B cell (primary cell): ENCODE measurements around the gene VWA5B1. TPM values are rescaled to one million over a fixed set of nuclear protein-coding genes. Genes with fewer than 3 reads are reported as not detected.

Source experiments
- ATAC-seq: fragments of 200-7000 bp; cut with Tn5 transposase; one replicate; pipeline ENCODE4 v1.10.0; 2021; ENCODE audit warnings: low read depth, mild to moderate bottlenecking, moderate number of reproducible peaks, moderate library complexity
- CTCF ChIA-PET: fragments of 350-600 bp; sonication (Branson Sonifier 250); formaldehyde crosslinking; loops from one replicate; lab custom pipeline; 2021; ENCODE audit warnings: antibody characterized with exemption, inconsistent platforms; lab: Charles Lee
- POLR2A ChIA-PET: fragments of 350-600 bp; sonication (Branson Sonifier 250); formaldehyde crosslinking; loops from one replicate; lab custom pipeline; 2021; ENCODE audit warnings: antibody characterized with exemption; lab: Charles Lee
- DNase-seq: peaks from one replicate; pipeline ENCODE4 v3.0.0; 2013
- H2AFZ ChIP-seq: 2 replicates; pipeline ENCODE4 v1.6.1; 2012; ENCODE audit warnings: mild to moderate bottlenecking, low read depth, low read length; ENCODE audit not compliant: insufficient read depth, poor library complexity, severe bottlenecking
- H3K27ac ChIP-seq, 2 donors: 1 replicate in 1 of 2; 2 replicates in 1 of 2; pipeline ENCODE4 v1.5.1; 2012 to 2013; ENCODE audit warnings: low read length in 2 of 2, mild to moderate bottlenecking in 2 of 2, moderate library complexity in 1 of 2
- H3K27me3 ChIP-seq, 4 experiments: fragments of 200-600 bp in 1 of 4; sonication (generic) in 1 of 4; replicated peaks in 1 of 4; 1 replicate in 2 of 4; 2 replicates in 2 of 4; pipeline versions ENCODE4 v1.6.1 to v1.7.0; 2013 to 2016; ENCODE audit warnings: low read length in 3 of 4, mild to moderate bottlenecking in 2 of 4, mixed read lengths in 1 of 4, moderate library complexity in 1 of 4; ENCODE audit not compliant: insufficient read depth in 4 of 4, control insufficient read depth in 3 of 4; ENCODE audit errors: control extremely low read depth in 1 of 4
- H3K36me3 ChIP-seq, 2 experiments: replicated peaks in 1 of 2; 1 replicate in 1 of 2; 2 replicates in 1 of 2; pipeline versions ENCODE4 v1.6.1 to v1.7.1; 2013; ENCODE audit warnings: low read length in 1 of 2; ENCODE audit not compliant: insufficient read depth in 2 of 2, control insufficient read depth in 1 of 2; ENCODE audit errors: control extremely low read depth in 1 of 2, extremely low read depth in 1 of 2
- H3K4me1 ChIP-seq, 2 donors: fragments of 200-600 bp in 1 of 2; sonication (generic) in 1 of 2; 1 replicate in 1 of 2; 2 replicates in 1 of 2; pipeline versions ENCODE4 v1.5.1 to v1.6.1; 2013 to 2017; ENCODE audit warnings: low read length in 2 of 2; ENCODE audit not compliant: control insufficient read depth in 2 of 2, insufficient read depth in 2 of 2
- H3K4me2 ChIP-seq: replicated peaks from 2 replicates; pipeline ENCODE3; 2012; ENCODE audit warnings: mild to moderate bottlenecking, low read depth, low read length; ENCODE audit not compliant: poor library complexity, severe bottlenecking
- H3K4me3 ChIP-seq, 5 experiments: fragments of 200-600 bp in 1 of 5; sonication (generic) in 1 of 5; 1 replicate in 3 of 5; 2 replicates in 2 of 5; pipeline versions ENCODE4 v1.5.1 to v1.7.0; 2011 to 2016; ENCODE audit warnings: low read length in 4 of 5, mild to moderate bottlenecking in 4 of 5, low read depth in 2 of 5, control low read depth in 1 of 5, moderate library complexity in 1 of 5; ENCODE audit not compliant: insufficient read depth in 1 of 5; ENCODE audit errors: control extremely low read depth in 1 of 5, extremely low read depth in 1 of 5
- H3K79me2 ChIP-seq: fragments of 200-600 bp; sonication (generic); one replicate; pipeline ENCODE4 v1.6.0; 2016; ENCODE audit warnings: low read length; ENCODE audit not compliant: control insufficient read depth, insufficient read depth
- H3K9ac ChIP-seq: fragments of 200-600 bp; sonication (generic); 2 replicates; pipeline ENCODE4 v1.6.1; 2017; ENCODE audit warnings: mild to moderate bottlenecking, low read length, moderate library complexity
- H3K9me3 ChIP-seq, 3 donors: one replicate each; pipeline versions ENCODE4 v1.6.1 to v1.7.1; 2013; ENCODE audit warnings: low read length in 2 of 3; ENCODE audit not compliant: control insufficient read depth in 2 of 3, insufficient read depth in 1 of 3; ENCODE audit errors: control extremely low read depth in 1 of 3
- H4K20me1 ChIP-seq: 2 replicates; pipeline ENCODE4 v1.6.0; 2012; ENCODE audit warnings: mild to moderate bottlenecking, low read length; ENCODE audit not compliant: insufficient read depth, control insufficient read depth, poor library complexity, severe bottlenecking
- H3K27ac Mint-ChIP-seq: one replicate; pipeline ENCODE4 v1.8.0; 2021; ENCODE audit warnings: mixed read lengths
- H3K27me3 Mint-ChIP-seq: one replicate; pipeline ENCODE4 v1.8.0; 2021; ENCODE audit warnings: mixed read lengths
- H3K4me1 Mint-ChIP-seq: one replicate; pipeline ENCODE4 v1.8.0; 2021; ENCODE audit warnings: mixed read lengths
- H3K4me3 Mint-ChIP-seq: one replicate; pipeline ENCODE4 v1.8.0; 2021; ENCODE audit warnings: mixed read lengths
- H3K9me3 Mint-ChIP-seq: one replicate; pipeline ENCODE4 v1.8.0; 2022; ENCODE audit warnings: mixed read lengths; ENCODE audit not compliant: insufficient read depth
- EZH2 ChIP-seq: IDR thresholded peaks from 2 replicates; pipeline ENCODE4 v1.6.1; 2012; ENCODE audit warnings: borderline replicate concordance, low read depth, mild to moderate bottlenecking, moderate library complexity, low read length; ENCODE audit not compliant: insufficient read depth, poor library complexity, severe bottlenecking
- WGBS: methylation state at CpG from one replicate; pipeline ENCODE4 v1.1.5; 2013; ENCODE audit warnings: missing lambda C conversion rate; ENCODE audit not compliant: insufficient coverage; 5-methylcytosine and 5-hydroxymethylcytosine counted together
- intact Hi-C: fragments of 100-400 bp; cut with micrococcal nuclease; formaldehyde crosslinking; loops from one replicate; pipeline ENCODE4 v1.10.0; 2022
- polyA plus RNA-seq: library from polyadenylated mRNA; depleted of rRNA; stranded (reverse); fragments of >200 nt; gene quantifications from 2 replicates; pipeline ENCODE4 v1.2.3, GENCODE V29; 2012
- total RNA-seq, 2 donors: library from RNA; stranded (reverse); fragments of 120-200 nt in 1 of 2; gene quantifications; 1 replicate in 1 of 2; 2 replicates in 1 of 2; pipeline versions ENCODE4 v1.2.3 to v1.2.4, GENCODE V29; 2013 to 2022
- TF ChIP-seq, protein P1 (sequence below): fragments of 200-600 bp; IDR thresholded peaks from one replicate; pipeline ENCODE4 v1.8.0; 2022; ENCODE audit warnings: antibody characterized with exemption, mild to moderate bottlenecking

VWA5B1 gene
- total and polyA plus RNA-seq, 2 donors (not counting 1 experiment from before 2014, with no cell fraction given) = not detected

DNA sequence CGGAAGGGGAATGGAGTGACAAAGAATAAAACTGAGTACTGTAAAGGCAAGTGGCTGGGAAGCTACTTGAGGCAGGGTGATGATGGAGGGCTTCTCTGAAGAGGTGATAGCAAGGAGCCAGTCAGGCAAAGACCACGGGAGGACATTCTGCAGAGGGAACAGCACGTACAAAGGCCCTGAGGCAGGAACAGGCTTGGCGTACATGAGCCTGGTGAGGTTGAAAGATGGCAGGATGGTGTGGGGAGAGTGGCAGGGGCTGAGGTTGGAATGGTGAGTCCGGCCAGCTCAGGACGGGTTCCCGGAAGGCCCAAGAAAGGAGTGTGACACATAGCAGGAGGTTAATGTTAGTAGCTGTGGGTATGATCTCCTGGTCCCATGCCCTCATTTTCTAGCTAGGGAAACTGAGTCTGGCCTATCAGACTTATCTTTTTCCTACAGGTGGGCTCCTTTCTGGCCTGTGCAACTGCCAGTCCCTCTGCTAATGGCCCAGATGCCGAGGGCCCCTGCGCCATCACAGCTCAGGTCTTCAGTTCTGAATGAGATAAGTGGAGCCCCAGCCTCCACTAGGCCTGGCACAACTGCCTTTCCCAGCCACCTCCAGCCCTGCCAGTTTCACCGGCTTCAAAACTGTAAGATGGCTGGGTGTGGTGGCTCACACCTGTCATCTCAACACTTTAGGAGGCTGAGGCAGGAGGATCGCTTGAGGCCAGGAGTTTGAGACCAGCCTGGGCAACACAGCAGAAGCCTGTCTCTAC, 87.0 kb downstream of the VWA5B1 start:
- Histone ChIP-seq H3K36me3 (no peaks in the 10 kb centered on the region), H3K79me2 (no peaks in the 10 kb centered on the region), H3K4me2 (no peak overlapping the region), H3K4me3 (no peak overlapping the region), H4K20me1 (no peaks in the 10 kb centered on the region), H3K27ac (no peak overlapping the region), H2AFZ (no peak overlapping the region), H3K9me3 (no peaks in the 10 kb centered on the region), H3K4me1 (peaks cover 0 to 15% of the 10 kb centered on the region in 2 donors), H3K9ac (no peak overlapping the region), H3K27me3 (peaks cover 0 to 2% (median 0%) of the 10 kb centered on the region in 4 experiments)
- ATAC-seq (no peak), DNase-seq (no peak)
- Mint-ChIP-seq H3K4me3 (no peak overlapping the region), H3K4me1 (peaks cover 23% of the 10 kb centered on the region), H3K27ac (no peak overlapping the region), H3K9me3 (no peaks in the 10 kb centered on the region), H3K27me3 (peaks cover 28% of the 10 kb centered on the region)
- ChIA-PET POLR2A (no interaction called here), CTCF (interaction anchor here (0.6 to 3.3 kb wide), 6 partner anchors 15 to 165 kb away, joined by 3 to 20 read pairs (median 7); no protein-coding TSS in a partner anchor)
- 98% methylated on average over 10 of the region's 11 CpGs for whole genome bisulfite sequencing
- no peak for TF ChIP-seq EZH2
- TF ChIP-seq, protein P1, sequence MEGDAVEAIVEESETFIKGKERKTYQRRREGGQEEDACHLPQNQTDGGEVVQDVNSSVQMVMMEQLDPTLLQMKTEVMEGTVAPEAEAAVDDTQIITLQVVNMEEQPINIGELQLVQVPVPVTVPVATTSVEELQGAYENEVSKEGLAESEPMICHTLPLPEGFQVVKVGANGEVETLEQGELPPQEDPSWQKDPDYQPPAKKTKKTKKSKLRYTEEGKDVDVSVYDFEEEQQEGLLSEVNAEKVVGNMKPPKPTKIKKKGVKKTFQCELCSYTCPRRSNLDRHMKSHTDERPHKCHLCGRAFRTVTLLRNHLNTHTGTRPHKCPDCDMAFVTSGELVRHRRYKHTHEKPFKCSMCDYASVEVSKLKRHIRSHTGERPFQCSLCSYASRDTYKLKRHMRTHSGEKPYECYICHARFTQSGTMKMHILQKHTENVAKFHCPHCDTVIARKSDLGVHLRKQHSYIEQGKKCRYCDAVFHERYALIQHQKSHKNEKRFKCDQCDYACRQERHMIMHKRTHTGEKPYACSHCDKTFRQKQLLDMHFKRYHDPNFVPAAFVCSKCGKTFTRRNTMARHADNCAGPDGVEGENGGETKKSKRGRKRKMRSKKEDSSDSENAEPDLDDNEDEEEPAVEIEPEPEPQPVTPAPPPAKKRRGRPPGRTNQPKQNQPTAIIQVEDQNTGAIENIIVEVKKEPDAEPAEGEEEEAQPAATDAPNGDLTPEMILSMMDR = no peak
- intact Hi-C loops = loop anchor here (1.0 to 5.0 kb wide), 2 partner anchors 55 to 117 kb away; no protein-coding TSS in a partner anchor

DNA sequence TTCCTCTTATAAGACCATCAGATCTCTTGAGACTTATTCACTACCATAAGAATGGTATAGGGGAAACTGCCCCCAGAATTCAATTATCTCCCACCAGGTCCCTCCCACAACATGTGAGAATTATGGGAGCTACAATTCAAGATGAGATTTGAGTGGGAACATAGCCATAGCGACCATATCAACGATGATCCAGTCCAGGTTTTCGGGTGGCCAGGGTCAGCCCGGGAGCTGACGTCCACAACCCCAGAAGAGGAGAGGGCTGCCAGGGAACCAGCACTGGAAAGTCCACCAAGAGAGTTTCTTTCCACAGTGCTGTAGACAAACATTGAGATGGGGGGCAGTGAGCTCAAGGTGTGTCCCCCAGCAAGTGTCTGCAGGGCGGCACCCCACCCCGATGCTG, 88.4 kb downstream of the VWA5B1 start:
- Histone ChIP-seq H3K9me3 (no peaks in the 10 kb centered on the region), H3K4me1 (peaks cover 0 to 15% of the 10 kb centered on the region in 2 donors), H4K20me1 (no peaks in the 10 kb centered on the region), H3K79me2 (no peaks in the 10 kb centered on the region), H3K9ac (no peak overlapping the region), H3K4me3 (no peak overlapping the region), H3K4me2 (no peak overlapping the region), H3K27ac (no peak overlapping the region), H2AFZ (no peak overlapping the region), H3K27me3 (peaks cover 0 to 5% (median 0%) of the 10 kb centered on the region in 4 experiments), H3K36me3 (no peaks in the 10 kb centered on the region)
- Mint-ChIP-seq H3K4me3 (no peak overlapping the region), H3K9me3 (no peaks in the 10 kb centered on the region), H3K4me1 (peaks cover 22% of the 10 kb centered on the region), H3K27me3 (peaks cover 24% of the 10 kb centered on the region), H3K27ac (no peak overlapping the region)
- DNase-seq (no peak), ATAC-seq (no peak)
- ChIA-PET POLR2A (no interaction called here), CTCF (no interaction called here)
- TF ChIP-seq, protein P1 = no peak
- TF ChIP-seq EZH2 = no peak
- intact Hi-C loops = loop anchor here (5.0 kb wide), 1 partner anchor 53 kb away; no protein-coding TSS in a partner anchor
- WGBS = 64% methylated on average over 7 of the region's 7 CpGs
